Measurements from ENCODE around the gene PALD1.

Gene PALD1

GRCh38 chr10:70504521-70505358 lies 26.2 kb downstream of the PALD1 start:
- no peaks in the 10 kb centered on the region for H4K20me1 ChIP-seq (ENCODE audit: insufficient read depth)
- H3K4me3 ChIP-seq (IDR thresholded peaks at IDR 0.05; ENCODE audit: insufficient read depth, low read depth, low read length), result no peak overlapping the region
- H3K79me2 ChIP-seq (ENCODE audit: insufficient read depth, low read depth), result no peaks in the 10 kb centered on the region
- no peak overlapping the region for H2AFZ ChIP-seq (ENCODE audit: low read depth)
- no peaks in the 10 kb centered on the region for H3K4me1 ChIP-seq (ENCODE audit: low read depth, poor library complexity, severe bottlenecking)
- H3K9ac ChIP-seq, result no peak overlapping the region
- TF ChIP-seq, protein P1, sequence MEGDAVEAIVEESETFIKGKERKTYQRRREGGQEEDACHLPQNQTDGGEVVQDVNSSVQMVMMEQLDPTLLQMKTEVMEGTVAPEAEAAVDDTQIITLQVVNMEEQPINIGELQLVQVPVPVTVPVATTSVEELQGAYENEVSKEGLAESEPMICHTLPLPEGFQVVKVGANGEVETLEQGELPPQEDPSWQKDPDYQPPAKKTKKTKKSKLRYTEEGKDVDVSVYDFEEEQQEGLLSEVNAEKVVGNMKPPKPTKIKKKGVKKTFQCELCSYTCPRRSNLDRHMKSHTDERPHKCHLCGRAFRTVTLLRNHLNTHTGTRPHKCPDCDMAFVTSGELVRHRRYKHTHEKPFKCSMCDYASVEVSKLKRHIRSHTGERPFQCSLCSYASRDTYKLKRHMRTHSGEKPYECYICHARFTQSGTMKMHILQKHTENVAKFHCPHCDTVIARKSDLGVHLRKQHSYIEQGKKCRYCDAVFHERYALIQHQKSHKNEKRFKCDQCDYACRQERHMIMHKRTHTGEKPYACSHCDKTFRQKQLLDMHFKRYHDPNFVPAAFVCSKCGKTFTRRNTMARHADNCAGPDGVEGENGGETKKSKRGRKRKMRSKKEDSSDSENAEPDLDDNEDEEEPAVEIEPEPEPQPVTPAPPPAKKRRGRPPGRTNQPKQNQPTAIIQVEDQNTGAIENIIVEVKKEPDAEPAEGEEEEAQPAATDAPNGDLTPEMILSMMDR (conservative IDR thresholded peaks at IDR 0.05; ENCODE audit: low read depth, low read length), result no peak
- H3K27me3 ChIP-seq (ENCODE audit: insufficient read depth, low read depth), result no peaks in the 10 kb centered on the region
- no peaks in the 10 kb centered on the region for H3K36me3 ChIP-seq (ENCODE audit: insufficient read depth)
- no peak overlapping the region for H3K4me2 ChIP-seq
- no peak overlapping the region for H3K27ac ChIP-seq

DNA sequence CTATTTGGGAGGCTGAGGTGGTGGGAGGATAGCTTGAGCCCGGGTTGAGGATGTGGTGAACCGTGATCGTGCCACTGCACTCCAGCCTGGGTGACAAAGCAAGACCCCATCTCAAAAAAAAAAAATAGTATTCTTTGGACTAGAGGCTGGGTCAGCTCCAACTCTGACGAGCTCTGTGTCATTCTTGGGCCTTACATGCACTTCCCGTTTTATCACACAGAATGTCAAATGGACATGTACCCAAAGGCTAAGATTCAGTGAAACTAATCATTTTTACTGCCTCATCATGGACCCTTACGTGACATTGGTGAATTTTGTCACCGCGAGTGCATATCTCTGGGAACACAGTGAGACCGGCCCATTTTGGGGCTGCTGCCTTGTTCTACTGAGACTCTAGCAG lies 27.3 kb downstream of the PALD1 start:
- no peaks in the 10 kb centered on the region for H3K4me1 ChIP-seq (ENCODE audit: low read depth, poor library complexity, severe bottlenecking)
- no peaks in the 10 kb centered on the region for H4K20me1 ChIP-seq (ENCODE audit: insufficient read depth)
- H3K4me3 ChIP-seq (IDR thresholded peaks at IDR 0.05; ENCODE audit: insufficient read depth, low read depth, low read length), result no peak overlapping the region
- TF ChIP-seq, protein P1 (conservative IDR thresholded peaks at IDR 0.05; ENCODE audit: low read depth, low read length), result no peak
- no peak overlapping the region for H3K27ac ChIP-seq
- H3K79me2 ChIP-seq (ENCODE audit: insufficient read depth, low read depth), result no peaks in the 10 kb centered on the region
- no peak overlapping the region for H3K9ac ChIP-seq
- H2AFZ ChIP-seq (ENCODE audit: low read depth), result no peak overlapping the region
- no peaks in the 10 kb centered on the region for H3K36me3 ChIP-seq (ENCODE audit: insufficient read depth)
- H3K4me2 ChIP-seq, result no peak overlapping the region
- no peaks in the 10 kb centered on the region for H3K27me3 ChIP-seq (ENCODE audit: insufficient read depth, low read depth)

GRCh38 chr10:70507966-70508365 lies 29.4 kb downstream of the PALD1 start:
- H3K4me1 ChIP-seq (ENCODE audit: low read depth, poor library complexity, severe bottlenecking), result no peaks in the 10 kb centered on the region
- no peaks in the 10 kb centered on the region for H3K79me2 ChIP-seq (ENCODE audit: insufficient read depth, low read depth)
- H2AFZ ChIP-seq (ENCODE audit: low read depth), result no peak overlapping the region
- H3K36me3 ChIP-seq (ENCODE audit: insufficient read depth), result no peaks in the 10 kb centered on the region
- no peak overlapping the region for H3K27ac ChIP-seq
- H3K4me2 ChIP-seq, result no peak overlapping the region
- H3K27me3 ChIP-seq (ENCODE audit: insufficient read depth, low read depth), result no peaks in the 10 kb centered on the region
- TF ChIP-seq, protein P1 (conservative IDR thresholded peaks at IDR 0.05; ENCODE audit: low read depth, low read length), result no peak
- no peak overlapping the region for H3K4me3 ChIP-seq (IDR thresholded peaks at IDR 0.05; ENCODE audit: insufficient read depth, low read depth, low read length)
- H4K20me1 ChIP-seq (ENCODE audit: insufficient read depth), result no peaks in the 10 kb centered on the region
- H3K9ac ChIP-seq, result no peak overlapping the region

- H2AFZ ChIP-seq (ENCODE audit: low read depth), result no peak overlapping the region
- H3K4me3 ChIP-seq (IDR thresholded peaks at IDR 0.05; ENCODE audit: insufficient read depth, low read depth, low read length), result no peak overlapping the region
- H3K79me2 ChIP-seq (ENCODE audit: insufficient read depth, low read depth), result no peaks in the 10 kb centered on the region
- H3K27ac ChIP-seq, result no peak overlapping the region
- no peak overlapping the region for H3K9ac ChIP-seq
- H3K4me1 ChIP-seq (ENCODE audit: low read depth, poor library complexity, severe bottlenecking), result peaks cover 8% of the 10 kb centered on the region
- peaks cover 2% of the 10 kb centered on the region; the same call in 1 of the 2 replicates for H3K27me3 ChIP-seq (ENCODE audit: insufficient read depth, low read depth)
- TF ChIP-seq, protein P1 (conservative IDR thresholded peaks at IDR 0.05; ENCODE audit: low read depth, low read length), result no peak
- H3K4me2 ChIP-seq, result no peak overlapping the region
- no peaks in the 10 kb centered on the region for H4K20me1 ChIP-seq (ENCODE audit: insufficient read depth)
- no peaks in the 10 kb centered on the region for H3K36me3 ChIP-seq (ENCODE audit: insufficient read depth)
Observed at GRCh38 chr10:70508912-70509756, 30.6 kb downstream of the PALD1 start.

All from KMS-11 (cell line).